WTC11 (cell line): ENCODE data around the gene WDR26. TPM values are rescaled to one million over a fixed set of nuclear protein-coding genes. Genes with fewer than 3 reads are reported as not detected.
A peak's percentile ranks its signal among the peaks of the same experiment; 100 is the strongest.

ENCODE experiments used
- ATAC-seq: fragments of 200-7000 bp; cut with Tn5 transposase; 2 replicates; pipeline ENCODE4 v1.10.0; 2021; ENCODE audit warnings: mild to moderate bottlenecking, moderate library complexity
- CTCF ChIA-PET: fragments of 300-600 bp; sonication (Branson Sonifier 250); formaldehyde crosslinking; loops from one replicate; lab custom pipeline; 2021; ENCODE audit warnings: antibody characterized with exemption; lab: Charles Lee
- POLR2A ChIA-PET: fragments of 350-600 bp; sonication (Branson Sonifier 250); formaldehyde crosslinking; loops from one replicate; lab custom pipeline; 2021; ENCODE audit warnings: antibody characterized with exemption; lab: Charles Lee
- DNase-seq: peaks from one replicate; pipeline ENCODE4 v3.0.0; 2021; ENCODE audit warnings: low spot score
- H3K27ac Mint-ChIP-seq: 2 replicates; pipeline ENCODE4 v1.8.0; 2021; ENCODE audit warnings: mixed read lengths
- H3K27me3 Mint-ChIP-seq: 2 replicates; pipeline ENCODE4 v1.8.0; 2021; ENCODE audit warnings: low read depth, mild to moderate bottlenecking, moderate library complexity, mixed read lengths
- H3K36me3 Mint-ChIP-seq: 2 replicates; pipeline ENCODE4 v1.8.0; 2021; ENCODE audit warnings: mixed read lengths
- H3K4me1 Mint-ChIP-seq: 2 replicates; pipeline ENCODE4 v1.8.0; 2022; ENCODE audit warnings: mixed read lengths
- H3K4me3 Mint-ChIP-seq: 2 replicates; pipeline ENCODE4 v1.8.0; 2021; ENCODE audit warnings: mild to moderate bottlenecking, moderate library complexity, mixed read lengths
- H3K9me3 Mint-ChIP-seq: 2 replicates; pipeline ENCODE4 v1.8.0; 2021; ENCODE audit warnings: mixed read lengths
- ATF6 ChIP-seq: sonication (generic); formaldehyde crosslinking; IDR thresholded peaks from 2 replicates; pipeline ENCODE4 v1.8.1; 2023; ENCODE audit warnings: mild to moderate bottlenecking, missing genetic modification reagents
- E2F1 ChIP-seq: sonication (generic); formaldehyde crosslinking; IDR thresholded peaks from 2 replicates; pipeline ENCODE4 v1.8.0; 2022; ENCODE audit warnings: mild to moderate bottlenecking, missing genetic modification reagents
- E2F4 ChIP-seq: sonication (generic); formaldehyde crosslinking; IDR thresholded peaks from 2 replicates; pipeline ENCODE4 v1.8.1; 2022; ENCODE audit warnings: low read depth, mild to moderate bottlenecking, moderate library complexity, missing genetic modification reagents, borderline replicate concordance
- FOXK1 ChIP-seq: sonication (generic); formaldehyde crosslinking; IDR thresholded peaks from 2 replicates; pipeline ENCODE4 v1.8.0; 2022; ENCODE audit warnings: mild to moderate bottlenecking, moderate library complexity, missing genetic modification reagents
- GTF2I ChIP-seq: fragments of 250-450 bp; sonication (Bioruptor Pico); conservative IDR thresholded peaks from 2 replicates; pipeline ENCODE4 v1.4.0; 2021; ENCODE audit warnings: mild to moderate bottlenecking
- HMGA2 ChIP-seq: fragments of 250-450 bp; sonication (Bioruptor Pico); IDR thresholded peaks from 2 replicates; pipeline ENCODE4 v1.4.0; 2021; ENCODE audit warnings: mild to moderate bottlenecking, moderate library complexity
- JUN ChIP-seq: sonication (generic); formaldehyde crosslinking; IDR thresholded peaks from 2 replicates; pipeline ENCODE4 v1.8.0; 2023; ENCODE audit warnings: mild to moderate bottlenecking, missing genetic modification reagents
- NR2C2 ChIP-seq: sonication (generic); formaldehyde crosslinking; IDR thresholded peaks from 2 replicates; pipeline ENCODE4 v1.8.0; 2022; ENCODE audit warnings: mild to moderate bottlenecking, missing genetic modification reagents
- OVOL2 ChIP-seq: fragments of 250-450 bp; sonication (Bioruptor Pico); IDR thresholded peaks from 2 replicates; pipeline ENCODE4 v1.9.0; 2021; ENCODE audit warnings: mild to moderate bottlenecking, borderline replicate concordance
- PRDM15 ChIP-seq: sonication (generic); formaldehyde crosslinking; IDR thresholded peaks from 2 replicates; pipeline ENCODE4 v1.8.0; 2022; ENCODE audit warnings: missing genetic modification reagents
- RORB ChIP-seq: fragments of 250-450 bp; sonication (Bioruptor Pico); IDR thresholded peaks from 2 replicates; pipeline ENCODE4 v1.9.0; 2021; ENCODE audit warnings: mild to moderate bottlenecking
- SOX15 ChIP-seq: fragments of 250-450 bp; sonication (Bioruptor Pico); IDR thresholded peaks from 2 replicates; pipeline ENCODE4 v1.9.0; 2021; ENCODE audit warnings: mild to moderate bottlenecking
- TCF7 ChIP-seq: sonication (generic); formaldehyde crosslinking; IDR thresholded peaks from 2 replicates; pipeline ENCODE4 v1.8.0; 2022; ENCODE audit warnings: mild to moderate bottlenecking, low read depth, missing genetic modification reagents, moderate library complexity
- ZNF263 ChIP-seq: sonication (generic); formaldehyde crosslinking; IDR thresholded peaks from 2 replicates; pipeline ENCODE4 v1.8.1; 2022; ENCODE audit warnings: low read depth, mild to moderate bottlenecking, moderate library complexity, missing genetic modification reagents
- ZNF281 ChIP-seq: sonication (generic); formaldehyde crosslinking; IDR thresholded peaks from 2 replicates; pipeline ENCODE4 v1.8.0; 2023; ENCODE audit warnings: mild to moderate bottlenecking, missing genetic modification reagents
- total RNA-seq: library from RNA; stranded (reverse); gene quantifications from 3 replicates; pipeline ENCODE4 v1.2.3, GENCODE V29; 2021
- TF ChIP-seq, protein P1 (sequence below): sonication (generic); formaldehyde crosslinking; IDR thresholded peaks from 2 replicates; pipeline ENCODE4 v1.8.0; 2022; ENCODE audit warnings: mild to moderate bottlenecking, missing genetic modification reagents
- TF ChIP-seq, protein P2 (sequence below): sonication (generic); formaldehyde crosslinking; IDR thresholded peaks from 2 replicates; pipeline ENCODE4 v1.8.0; 2022; ENCODE audit warnings: mild to moderate bottlenecking, missing genetic modification reagents
- TF ChIP-seq, protein P3 (sequence below): sonication (generic); formaldehyde crosslinking; IDR thresholded peaks from 2 replicates; pipeline ENCODE4 v1.8.1; 2023; ENCODE audit warnings: mild to moderate bottlenecking, missing genetic modification reagents
- TF ChIP-seq, protein P4 (sequence below): fragments of 250-450 bp; sonication (Bioruptor Pico); IDR thresholded peaks from 2 replicates; pipeline ENCODE4 v1.9.0; 2021; ENCODE audit warnings: mild to moderate bottlenecking

Gene WDR26
- total RNA-seq, 1 experiment from 2014 or later, result 66.1 TPM

GRCh38 chr1:224433041-224433691 lies 1.4 kb downstream of the WDR26 start (continued):
- no peak for TF ChIP-seq ATF6 (CRISPR knock-in tag)
- TF ChIP-seq PRDM15 (CRISPR knock-in tag), result no peak
- TF ChIP-seq, protein P1, sequence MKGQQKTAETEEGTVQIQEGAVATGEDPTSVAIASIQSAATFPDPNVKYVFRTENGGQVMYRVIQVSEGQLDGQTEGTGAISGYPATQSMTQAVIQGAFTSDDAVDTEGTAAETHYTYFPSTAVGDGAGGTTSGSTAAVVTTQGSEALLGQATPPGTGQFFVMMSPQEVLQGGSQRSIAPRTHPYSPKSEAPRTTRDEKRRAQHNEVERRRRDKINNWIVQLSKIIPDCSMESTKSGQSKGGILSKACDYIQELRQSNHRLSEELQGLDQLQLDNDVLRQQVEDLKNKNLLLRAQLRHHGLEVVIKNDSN (CRISPR knock-in tag), result no peak
- no peak for TF ChIP-seq OVOL2 (CRISPR knock-in tag)
- no peak for TF ChIP-seq JUN (CRISPR knock-in tag)
- TF ChIP-seq NR2C2 (CRISPR knock-in tag), result no peak
- no peak for TF ChIP-seq E2F4 (CRISPR knock-in tag)
- TF ChIP-seq E2F1 (CRISPR knock-in tag), result no peak
- no peak for TF ChIP-seq HMGA2 (CRISPR knock-in tag)
- TF ChIP-seq FOXK1 (CRISPR knock-in tag), result no peak
- no peak for TF ChIP-seq GTF2I (CRISPR knock-in tag)
- TF ChIP-seq, protein P2, sequence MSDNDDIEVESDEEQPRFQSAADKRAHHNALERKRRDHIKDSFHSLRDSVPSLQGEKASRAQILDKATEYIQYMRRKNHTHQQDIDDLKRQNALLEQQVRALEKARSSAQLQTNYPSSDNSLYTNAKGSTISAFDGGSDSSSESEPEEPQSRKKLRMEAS (CRISPR knock-in tag), result no peak

DNA sequence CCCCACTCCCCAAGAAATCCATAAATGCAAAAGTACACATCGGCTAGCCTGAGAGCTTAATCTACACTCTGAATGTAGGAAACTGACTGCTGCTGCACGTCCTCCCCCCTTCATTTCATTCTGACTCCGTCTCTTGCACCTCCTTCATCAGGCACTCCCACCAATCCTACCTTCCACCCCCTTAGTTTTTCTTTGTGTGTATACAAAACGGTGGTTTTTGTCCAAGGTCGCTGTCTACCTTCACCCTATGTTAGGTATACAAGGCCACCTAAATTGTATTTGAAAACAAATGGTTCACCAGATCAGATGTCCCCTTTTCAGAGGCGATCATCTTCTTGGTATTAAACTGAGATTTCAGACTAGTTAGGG lies 1.9 kb downstream of the WDR26 start:
- no peak for ATAC-seq
- POLR2A ChIA-PET, result interaction anchor here (1.0 kb wide), 1 partner anchor 70 kb away, joined by 3 read pairs; no protein-coding TSS in a partner anchor
- TF ChIP-seq, protein P3, sequence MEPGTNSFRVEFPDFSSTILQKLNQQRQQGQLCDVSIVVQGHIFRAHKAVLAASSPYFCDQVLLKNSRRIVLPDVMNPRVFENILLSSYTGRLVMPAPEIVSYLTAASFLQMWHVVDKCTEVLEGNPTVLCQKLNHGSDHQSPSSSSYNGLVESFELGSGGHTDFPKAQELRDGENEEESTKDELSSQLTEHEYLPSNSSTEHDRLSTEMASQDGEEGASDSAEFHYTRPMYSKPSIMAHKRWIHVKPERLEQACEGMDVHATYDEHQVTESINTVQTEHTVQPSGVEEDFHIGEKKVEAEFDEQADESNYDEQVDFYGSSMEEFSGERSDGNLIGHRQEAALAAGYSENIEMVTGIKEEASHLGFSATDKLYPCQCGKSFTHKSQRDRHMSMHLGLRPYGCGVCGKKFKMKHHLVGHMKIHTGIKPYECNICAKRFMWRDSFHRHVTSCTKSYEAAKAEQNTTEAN (CRISPR knock-in tag), result no peak
- no peak for TF ChIP-seq ZNF263
- TF ChIP-seq, protein P4, sequence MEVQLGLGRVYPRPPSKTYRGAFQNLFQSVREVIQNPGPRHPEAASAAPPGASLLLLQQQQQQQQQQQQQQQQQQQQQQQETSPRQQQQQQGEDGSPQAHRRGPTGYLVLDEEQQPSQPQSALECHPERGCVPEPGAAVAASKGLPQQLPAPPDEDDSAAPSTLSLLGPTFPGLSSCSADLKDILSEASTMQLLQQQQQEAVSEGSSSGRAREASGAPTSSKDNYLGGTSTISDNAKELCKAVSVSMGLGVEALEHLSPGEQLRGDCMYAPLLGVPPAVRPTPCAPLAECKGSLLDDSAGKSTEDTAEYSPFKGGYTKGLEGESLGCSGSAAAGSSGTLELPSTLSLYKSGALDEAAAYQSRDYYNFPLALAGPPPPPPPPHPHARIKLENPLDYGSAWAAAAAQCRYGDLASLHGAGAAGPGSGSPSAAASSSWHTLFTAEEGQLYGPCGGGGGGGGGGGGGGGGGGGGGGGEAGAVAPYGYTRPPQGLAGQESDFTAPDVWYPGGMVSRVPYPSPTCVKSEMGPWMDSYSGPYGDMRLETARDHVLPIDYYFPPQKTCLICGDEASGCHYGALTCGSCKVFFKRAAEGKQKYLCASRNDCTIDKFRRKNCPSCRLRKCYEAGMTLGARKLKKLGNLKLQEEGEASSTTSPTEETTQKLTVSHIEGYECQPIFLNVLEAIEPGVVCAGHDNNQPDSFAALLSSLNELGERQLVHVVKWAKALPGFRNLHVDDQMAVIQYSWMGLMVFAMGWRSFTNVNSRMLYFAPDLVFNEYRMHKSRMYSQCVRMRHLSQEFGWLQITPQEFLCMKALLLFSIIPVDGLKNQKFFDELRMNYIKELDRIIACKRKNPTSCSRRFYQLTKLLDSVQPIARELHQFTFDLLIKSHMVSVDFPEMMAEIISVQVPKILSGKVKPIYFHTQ (CRISPR knock-in tag), result no peak
- TF ChIP-seq SOX15 (CRISPR knock-in tag), result no peak
- TF ChIP-seq ZNF281 (CRISPR knock-in tag), result no peak
- TF ChIP-seq RORB (CRISPR knock-in tag), result no peak
- no peak for TF ChIP-seq TCF7 (CRISPR knock-in tag)

More for the DNA sequence above, 1.9 kb downstream of the WDR26 start:
- no peaks in the 10 kb centered on the region for H3K9me3 Mint-ChIP-seq
- no peaks in the 10 kb centered on the region; the same call in 1 of the 2 replicates for H3K27me3 Mint-ChIP-seq
- peak overlapping the region; percentile 90 for H3K4me3 Mint-ChIP-seq
- peak overlapping the region; percentile 78 for H3K27ac Mint-ChIP-seq
- CTCF ChIA-PET, result interaction anchor here (1.3 to 1.9 kb wide), 2 partner anchors 25 to 490 kb away, joined by 5 to 11 read pairs; no protein-coding TSS in a partner anchor
- H3K4me1 Mint-ChIP-seq, result peaks cover 42% of the 10 kb centered on the region
- peaks cover 32% of the 10 kb centered on the region for H3K36me3 Mint-ChIP-seq
- no peak for DNase-seq
